GM19239 (cell line): Measurements from ENCODE around the gene REPS1.
A peak's percentile ranks its signal among the peaks of the same experiment; 100 is the strongest.

Experiments used
- DNase-seq: peaks from one replicate; pipeline ENCODE4 v3.0.0; 2011; ENCODE audit warnings: low spot score; ENCODE audit not compliant: insufficient read length
- FAIRE-seq: peaks from 2 replicates; lab custom pipeline; 2011; peaks lifted over from hg19 to GRCh38; lab: Jason Lieb, UNC

The REPS1 gene

DNA sequence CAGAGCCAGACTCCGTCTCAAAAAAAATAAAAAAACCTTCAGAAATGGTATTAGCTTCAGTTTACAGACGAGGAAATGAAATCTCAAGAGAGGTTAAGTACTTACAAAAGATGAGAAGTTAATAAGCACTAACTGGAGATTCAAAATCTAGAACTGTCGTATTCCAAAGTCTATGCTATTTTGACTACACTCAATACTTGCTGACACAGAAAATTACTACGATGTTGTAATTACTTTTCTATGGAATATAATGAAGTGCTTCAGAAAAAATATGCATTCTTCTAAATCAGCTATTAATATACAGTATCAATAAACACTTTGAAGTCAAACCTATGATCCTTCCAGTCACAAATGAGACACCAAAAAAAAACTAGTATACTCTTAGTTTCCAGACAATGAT, 12.2 kb downstream of the REPS1 start:
- FAIRE-seq: no peak
- no peak for DNase-seq

DNA sequence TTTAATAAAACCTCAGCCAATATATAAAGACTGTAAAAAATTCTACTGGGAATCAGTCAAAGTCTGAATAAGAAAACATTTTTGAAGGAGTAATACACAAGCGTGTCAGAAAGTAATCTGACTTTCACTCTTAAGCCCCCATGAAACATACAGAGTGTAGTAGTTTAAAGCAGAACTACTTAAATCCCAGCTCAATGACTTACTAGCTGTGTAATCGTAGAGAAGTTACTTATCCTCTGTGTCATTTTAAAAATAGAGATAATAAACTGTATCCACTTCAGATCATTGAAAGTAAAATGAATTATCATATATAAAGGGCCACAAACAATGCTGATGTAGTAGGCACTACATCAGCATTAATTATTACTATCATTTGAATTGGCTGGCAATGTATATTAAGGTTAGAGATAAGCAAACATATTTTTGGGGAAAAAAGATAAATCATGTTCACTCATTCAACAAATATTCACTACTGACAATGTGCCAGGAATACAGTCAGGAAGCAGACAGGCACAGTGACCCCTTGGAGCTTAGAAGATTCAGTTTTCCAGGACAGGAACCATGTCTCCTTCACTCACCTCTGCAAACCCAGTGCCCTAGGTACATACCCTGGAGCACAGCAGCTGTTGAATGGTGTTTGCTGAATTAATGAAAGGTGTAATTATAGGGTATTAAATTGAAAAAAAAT, 14.4 kb downstream of the REPS1 start:
- DNase-seq (no peak), FAIRE-seq (peak; percentile 28)

DNA sequence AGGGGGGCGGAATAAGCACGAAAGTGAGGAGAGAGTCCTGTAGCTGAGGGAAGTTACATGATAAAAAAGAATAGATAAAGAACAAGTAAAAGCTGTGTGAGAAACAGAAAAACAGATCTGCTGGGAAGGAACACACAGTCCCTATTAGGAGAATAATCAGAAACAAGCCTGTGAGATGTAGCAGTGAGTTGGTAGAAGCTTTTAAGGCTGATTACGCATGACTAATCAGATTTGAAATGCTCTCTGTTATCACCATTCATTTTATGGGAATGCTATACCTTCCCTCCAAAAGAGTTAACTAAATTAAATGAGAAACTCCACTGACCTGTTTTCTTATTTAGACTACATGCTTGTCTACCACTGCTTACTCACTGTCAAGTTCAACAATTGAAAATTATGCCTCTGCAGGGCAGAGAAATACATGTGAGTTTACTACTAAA, 15.8 kb downstream of the REPS1 start:
- DNase-seq (no peak), FAIRE-seq (no peak)

DNA sequence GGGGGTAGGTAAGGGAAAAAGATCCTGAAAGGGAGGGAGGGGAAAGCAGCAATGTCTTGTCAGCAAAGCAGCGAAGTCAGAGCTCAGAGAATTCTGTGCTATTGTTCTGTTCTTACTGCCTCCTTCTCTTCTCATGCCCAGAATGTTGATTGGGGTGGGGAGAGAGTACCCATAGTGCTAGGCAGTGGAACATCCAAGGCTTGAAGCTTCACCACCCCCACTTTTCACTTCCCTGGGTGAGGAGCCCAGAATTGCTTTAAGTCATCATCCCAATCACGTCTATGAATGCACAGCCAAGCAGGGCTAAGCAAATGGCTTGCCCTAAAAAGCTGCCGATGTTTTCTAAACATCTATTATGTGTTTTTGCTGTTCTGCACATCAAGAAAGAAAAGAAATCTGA, 16.5 kb downstream of the REPS1 start:
- FAIRE-seq (no peak), DNase-seq (no peak)

DNA sequence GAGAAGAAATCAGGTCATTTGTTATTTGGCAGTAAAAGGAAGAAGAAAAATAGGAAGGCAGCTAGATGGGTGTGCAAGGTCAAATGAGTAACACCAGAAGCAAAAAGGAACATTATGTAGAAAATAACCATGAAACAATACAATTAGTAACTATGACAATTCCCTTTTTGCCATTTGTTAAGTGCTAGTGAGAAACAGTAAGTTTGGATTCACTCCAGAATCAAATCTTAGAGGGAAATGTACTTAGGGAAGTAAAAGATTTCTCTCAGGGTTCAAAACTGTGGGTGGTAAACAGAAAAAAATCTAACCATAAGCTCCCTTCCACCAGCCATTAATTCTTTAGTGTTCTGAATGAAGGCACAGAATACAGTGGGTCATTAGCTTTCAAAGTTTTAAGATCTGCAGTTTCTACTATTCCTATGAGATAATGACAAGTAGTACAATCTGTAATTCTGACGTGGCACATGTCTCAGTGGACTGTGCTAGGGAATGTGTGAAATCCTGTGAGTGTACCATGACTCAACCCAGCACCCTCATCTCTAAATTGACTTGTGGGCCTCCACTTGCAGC, 17.1 kb downstream of the REPS1 start:
- FAIRE-seq (no peak), DNase-seq (no peak)

DNA sequence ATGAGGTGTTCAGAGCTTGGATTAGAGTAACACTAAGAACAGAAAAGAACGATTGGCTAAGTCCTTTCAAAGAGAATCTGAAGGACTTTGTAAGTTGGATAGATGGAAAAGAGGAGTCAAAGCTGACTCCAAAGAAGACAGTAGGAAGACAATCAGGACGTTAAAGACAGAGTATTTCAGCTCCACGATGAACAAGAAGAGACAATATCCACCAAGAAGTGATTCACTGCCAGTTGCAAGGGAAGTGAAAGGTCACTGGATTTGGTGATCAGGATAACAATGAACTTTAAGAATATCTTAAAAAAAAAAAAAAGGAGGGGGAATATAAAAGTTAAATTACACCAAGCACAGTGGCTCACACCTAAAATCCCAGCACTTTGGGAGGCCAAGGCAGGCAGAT, 17.9 kb downstream of the REPS1 start:
- DNase-seq (no peak), FAIRE-seq (no peak)

DNA sequence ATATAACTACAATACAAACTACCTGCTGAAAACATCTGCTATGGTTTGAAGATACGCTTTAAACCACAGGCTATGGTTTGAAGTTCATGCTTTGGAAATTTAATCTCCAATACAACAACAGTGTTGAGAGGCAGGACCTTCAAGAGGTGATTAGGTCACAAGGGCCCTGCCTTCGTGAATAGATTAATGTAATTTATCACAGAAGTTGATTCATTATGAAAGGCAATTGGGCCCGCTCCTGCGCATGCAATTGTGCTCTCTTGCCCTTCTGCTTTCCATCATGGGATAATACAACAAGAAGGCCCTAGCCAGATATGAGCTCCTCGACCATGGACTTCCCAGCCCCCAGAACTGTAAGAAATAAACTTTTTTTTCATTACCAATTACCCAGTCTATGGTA, 21.2 kb downstream of the REPS1 start:
- FAIRE-seq (no peak), DNase-seq (no peak)

DNA sequence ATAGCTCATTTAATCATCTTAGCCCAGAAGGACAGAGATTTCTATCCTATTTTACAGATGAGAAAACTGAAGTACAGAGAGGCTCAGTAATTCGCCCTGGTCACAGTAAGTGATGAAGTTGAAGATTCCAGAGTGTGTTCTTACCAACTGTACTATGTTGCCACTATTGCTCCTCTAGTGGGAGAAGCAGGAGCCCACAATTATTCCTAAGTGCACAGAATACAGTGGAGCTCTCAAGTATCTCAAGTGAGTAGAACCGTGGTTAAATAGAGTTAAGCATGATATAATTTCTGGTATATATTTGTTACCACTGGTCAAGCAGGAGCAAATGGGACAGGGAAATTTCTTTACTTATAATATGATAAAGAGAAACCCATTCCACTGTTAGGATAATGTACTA, 22.1 kb downstream of the REPS1 start:
- FAIRE-seq (no peak), DNase-seq (no peak)

DNA sequence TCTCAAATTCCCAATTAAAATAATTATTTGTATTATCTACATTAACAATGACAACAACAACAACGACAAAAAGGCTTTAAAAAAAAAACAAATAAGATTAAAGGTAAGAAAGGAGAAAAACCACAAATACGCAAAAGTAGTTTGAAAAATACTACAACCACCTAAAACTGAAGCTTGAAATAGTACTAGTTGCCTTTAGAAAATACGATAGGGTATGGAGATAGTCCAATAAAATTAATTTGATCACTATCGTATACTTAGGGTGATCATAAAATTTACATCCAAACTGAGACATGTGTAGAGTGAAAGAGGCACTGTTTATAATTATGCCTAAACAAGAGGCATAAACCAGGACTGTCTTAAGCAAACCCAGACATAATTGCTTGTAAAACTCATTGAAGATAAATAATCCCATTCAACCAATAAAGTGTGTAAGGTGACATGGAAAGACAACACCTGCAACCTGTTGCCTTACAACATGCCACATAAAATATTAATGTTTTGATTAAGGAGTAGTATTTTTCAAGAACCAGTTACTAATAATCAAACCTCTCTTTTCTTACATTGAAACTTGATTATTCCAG, 22.7 kb downstream of the REPS1 start:
- FAIRE-seq (no peak), DNase-seq (no peak)

DNA sequence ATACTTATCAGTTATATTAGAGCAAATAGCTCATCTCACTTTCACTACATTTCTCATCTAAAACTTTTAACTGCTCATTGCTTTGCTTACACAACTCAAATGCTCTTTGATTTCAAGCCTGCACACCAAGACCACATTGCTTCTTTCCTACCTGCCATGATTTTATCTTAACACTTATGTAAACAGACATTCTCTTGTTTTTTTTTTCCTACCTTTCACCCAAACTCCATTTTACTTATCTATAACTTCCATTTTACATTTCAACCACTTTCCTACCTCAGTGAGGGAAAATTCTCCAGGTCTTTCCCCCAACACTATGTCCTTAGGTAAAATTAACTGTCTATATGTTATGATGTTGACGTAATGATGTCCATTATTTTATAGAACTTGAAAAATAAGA, 24.0 kb downstream of the REPS1 start:
- FAIRE-seq (peak; percentile 26), DNase-seq (no peak)

DNA sequence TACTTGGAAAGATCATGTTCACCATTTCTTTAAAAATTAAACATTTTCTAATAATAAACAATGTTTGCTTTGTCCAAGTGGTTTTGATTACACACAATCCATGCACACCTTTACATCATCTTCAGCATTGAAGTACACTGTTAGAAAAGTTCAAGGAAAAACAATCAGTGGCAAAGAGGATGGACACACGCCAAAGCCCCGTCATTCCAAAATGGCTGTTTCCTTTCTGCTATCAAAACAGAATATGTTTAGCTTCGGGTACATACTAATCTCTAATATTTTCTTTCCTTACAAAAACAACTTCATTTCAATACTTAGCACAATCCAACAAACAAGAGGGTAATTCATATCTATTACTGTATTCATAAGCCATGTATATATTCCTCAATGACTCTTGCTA, 24.5 kb downstream of the REPS1 start:
- DNase-seq: no peak
- FAIRE-seq: no peak

DNA sequence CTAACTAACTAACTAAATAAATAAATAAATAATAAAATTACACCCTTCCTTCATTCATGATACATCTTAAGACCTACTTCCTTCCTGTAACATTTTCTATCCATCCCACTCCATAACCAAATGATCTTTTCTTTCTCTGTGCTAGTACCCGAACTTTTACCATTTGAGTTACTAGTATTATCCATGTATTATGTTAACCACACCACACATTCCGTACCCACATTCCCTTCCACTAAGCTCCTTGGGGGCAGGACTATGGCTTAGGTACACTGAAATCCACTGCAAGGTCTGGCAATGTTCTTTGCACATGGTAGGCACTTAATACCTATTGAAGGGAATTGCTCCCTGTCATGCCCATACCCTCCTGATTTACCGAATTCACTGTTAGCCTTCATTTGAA, 24.9 kb downstream of the REPS1 start:
- FAIRE-seq: no peak

DNA sequence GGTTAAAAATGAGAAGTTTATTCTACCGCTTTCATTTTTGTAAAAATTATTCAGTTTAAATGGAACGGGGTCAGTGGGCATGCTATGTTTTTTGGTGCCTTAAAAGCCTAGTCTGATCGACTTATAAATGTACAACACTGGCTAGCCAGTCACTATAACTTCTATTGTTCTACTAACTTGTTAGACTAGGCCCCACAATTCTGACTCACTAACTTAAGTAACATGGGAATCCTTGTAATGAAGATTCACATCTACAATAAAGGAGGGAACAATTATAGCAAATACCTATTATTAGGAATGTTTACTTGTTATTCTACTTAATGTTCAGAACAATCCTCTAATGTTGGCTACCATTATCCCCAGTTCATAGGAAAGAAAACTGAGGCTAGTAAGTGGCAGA, 28.5 kb downstream of the REPS1 start:
- FAIRE-seq (no peak), DNase-seq (no peak)

More for the DNA sequence above, 24.9 kb downstream of the REPS1 start:
- no peak for DNase-seq

DNA sequence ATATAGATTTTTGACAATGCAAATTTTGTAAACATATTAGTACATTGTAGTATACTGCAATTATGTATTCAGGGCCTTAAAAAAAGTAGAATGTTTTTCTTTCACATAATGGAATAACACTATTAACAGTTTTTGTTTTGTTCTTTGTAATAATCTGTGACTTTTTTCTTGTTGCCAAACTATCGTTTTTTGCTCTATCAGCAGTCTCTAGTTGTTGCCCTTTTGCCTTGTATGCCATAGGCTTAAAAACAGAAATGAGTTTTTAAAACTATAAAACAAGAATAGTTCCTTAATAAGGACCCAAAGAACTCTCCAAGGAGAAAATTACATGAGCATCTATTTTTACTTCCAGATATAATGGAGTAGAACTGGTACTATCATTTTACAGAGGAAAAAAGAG, 29.5 kb downstream of the REPS1 start:
- DNase-seq: no peak

DNA sequence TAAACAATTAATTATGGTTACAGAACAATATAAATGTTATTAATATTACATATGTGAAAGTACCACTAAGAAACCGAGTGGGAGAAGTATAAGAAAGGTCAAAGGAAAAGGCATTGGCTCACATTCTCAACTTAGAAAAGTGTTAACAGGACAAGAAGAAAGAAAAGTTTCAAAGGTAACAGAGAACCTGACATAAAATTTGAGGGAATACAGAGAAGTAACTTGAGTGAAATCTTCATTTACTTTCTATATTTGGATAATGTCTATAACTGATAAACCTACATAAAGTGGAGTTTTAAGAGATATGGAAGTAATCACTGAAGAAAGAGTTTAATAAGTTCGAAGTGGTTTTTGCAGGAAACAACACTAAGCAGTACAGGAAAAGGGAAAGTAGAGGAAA, 30.1 kb downstream of the REPS1 start:
- no peak for FAIRE-seq
- no peak for DNase-seq

More for the DNA sequence above, 29.5 kb downstream of the REPS1 start:
- peak; percentile 40 for FAIRE-seq

DNA sequence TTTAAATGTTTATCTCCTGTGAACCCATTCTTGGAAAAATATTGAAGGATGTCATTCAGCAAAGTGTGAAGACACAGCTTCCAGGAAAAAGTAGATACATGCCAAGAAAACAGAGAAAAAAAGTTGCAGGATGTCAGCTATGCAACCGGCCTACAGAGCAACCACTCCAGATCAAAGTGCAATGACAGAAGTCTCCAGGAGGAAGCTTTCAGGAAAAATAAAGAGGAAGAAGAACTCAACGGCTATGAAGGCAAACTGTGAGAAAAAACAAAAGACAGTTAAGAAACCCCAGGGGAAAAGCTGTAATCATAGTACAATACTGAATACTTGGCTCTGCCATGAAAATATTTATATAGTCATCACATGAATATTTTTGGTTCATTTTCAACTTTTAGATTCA, 30.6 kb downstream of the REPS1 start:
- FAIRE-seq (no peak), DNase-seq (no peak)

DNA sequence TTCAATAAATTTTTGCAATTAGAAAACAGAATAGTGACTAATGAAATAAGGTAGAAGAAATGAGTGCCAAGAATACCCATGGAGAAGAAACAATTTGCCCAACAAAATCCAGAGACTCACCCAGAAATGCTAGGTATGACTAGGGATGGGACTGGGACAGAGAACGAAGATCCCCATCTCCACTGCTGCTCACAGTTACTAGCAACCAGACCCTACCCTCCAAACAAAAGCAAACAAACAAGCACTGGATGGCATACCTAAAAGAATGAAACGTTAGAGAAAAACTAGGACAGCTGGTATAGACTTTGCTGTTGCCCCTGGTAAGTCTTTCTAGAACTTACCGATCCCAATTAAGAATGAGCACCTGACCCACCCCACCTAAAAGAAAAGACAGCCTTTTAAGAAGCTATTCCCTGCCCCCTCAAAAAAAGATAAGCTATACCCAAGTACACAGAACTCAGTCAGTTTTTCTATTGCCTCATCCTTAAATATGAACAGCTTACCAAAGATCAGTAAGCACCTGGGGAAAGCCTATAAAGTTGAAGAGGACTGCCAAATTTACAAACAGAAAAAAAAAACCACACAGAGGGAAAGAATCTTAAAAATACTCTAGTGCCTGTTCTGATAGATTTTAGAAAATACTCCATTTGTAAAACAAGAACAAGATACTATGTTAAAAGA, 31.7 kb downstream of the REPS1 start:
- no peak for DNase-seq
- FAIRE-seq: peak; percentile 76

DNA sequence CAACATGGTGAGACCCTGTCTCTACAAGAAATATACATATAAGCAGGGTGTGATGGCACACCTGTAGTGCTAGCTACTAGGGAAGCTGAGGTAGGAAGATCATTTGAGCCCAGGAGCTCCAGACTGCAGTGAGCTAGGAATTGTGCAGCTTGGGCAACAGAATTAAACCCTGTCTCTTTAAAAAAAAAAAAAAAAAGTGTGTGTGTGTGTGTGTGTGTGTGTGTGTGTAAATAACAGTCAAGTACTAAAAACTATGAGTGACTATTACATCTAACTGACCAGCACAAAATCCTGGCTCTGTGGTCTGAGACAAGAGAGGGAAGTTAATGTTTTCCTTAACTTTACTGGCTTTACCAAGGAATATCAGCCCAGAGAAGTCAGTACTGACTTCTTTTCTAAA, 32.8 kb downstream of the REPS1 start:
- DNase-seq (no peak), FAIRE-seq (no peak)

DNA sequence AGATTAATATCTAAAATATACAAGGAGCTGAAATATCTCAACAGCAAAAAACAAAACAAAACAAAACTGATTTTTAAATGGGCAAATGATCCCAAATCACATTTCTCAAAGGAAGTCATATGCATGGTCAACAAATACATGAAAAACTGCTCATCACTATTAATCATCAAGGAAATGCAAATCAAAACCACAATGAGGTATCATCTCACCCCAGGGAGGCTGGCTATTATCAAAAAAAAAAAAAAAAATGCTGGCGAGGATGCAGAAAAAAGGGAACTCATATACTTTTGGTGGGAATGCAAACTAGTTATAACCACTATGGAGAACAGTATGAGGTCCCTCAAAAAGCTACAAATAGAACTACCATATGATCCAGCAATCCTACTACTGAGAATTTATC, 34.6 kb downstream of the REPS1 start:
- DNase-seq: no peak

DNA sequence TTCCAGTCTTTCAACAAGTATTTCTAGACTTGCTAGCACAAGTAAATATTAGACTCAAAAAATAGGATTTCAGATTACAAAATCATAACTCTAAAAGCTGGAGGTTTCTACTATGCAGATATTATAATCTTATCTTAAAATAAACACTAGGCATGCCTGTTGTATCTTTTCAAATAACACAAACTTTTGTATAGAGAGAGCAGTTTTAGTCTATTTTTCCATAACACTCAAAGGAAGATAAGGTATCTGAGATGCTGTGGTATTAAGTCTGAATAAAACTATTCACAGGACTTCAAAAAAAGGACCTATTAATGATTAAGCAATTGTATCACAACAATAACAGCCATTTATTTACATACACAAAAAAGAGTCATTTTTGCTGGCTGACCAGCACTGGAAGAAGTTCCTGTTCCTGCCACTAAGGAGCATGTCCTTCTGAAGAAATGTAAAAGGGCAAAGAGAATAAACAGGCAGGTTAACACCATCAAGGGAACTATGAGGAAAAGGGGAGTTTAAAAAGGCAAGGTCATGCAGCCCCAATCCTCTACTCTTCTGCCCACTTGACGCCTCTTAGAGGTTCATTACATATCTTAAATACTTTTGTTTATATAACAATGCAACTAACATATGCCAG, 39.4 kb downstream of the REPS1 start:
- no peak for DNase-seq

More for the DNA sequence above, 34.6 kb downstream of the REPS1 start:
- FAIRE-seq: no peak

DNA sequence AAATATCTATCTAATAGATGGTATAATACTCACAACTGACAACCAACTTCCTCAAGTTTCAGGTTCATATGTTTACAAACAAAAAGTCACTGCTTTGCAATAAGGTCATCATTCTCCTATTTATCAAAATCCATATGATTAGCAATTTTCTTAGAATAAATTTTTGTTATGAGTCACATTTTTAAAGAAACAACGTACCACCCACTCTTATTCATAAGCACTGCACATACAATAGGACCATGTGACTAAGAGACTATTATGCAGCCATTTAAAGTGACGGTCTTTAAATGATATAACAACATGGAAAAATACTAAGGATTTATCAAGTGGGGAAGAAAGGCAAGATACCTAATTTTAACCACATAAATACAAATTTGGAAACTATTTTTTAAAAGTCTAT, 40.0 kb downstream of the REPS1 start:
- DNase-seq (no peak), FAIRE-seq (no peak)

More for the DNA sequence above, 39.4 kb downstream of the REPS1 start:
- no peak for FAIRE-seq
